ENCODE data around the gene LMAN1L.

Gene LMAN1L

GRCh38 chr15:74812533-74812932 is at the start of gene LMAN1L:
Gene LMAN1L (plus strand): TSS chr15:74812835. CDS start chr15:74812855, 20 bp downstream.
- H3K27ac ChIP-seq, result no peak within 1 kb of the TSS
- no peaks in the 10 kb centered on the region for H3K27me3 ChIP-seq (ENCODE audit: insufficient read depth, low read depth, severe bottlenecking)
- DNase-seq, result no peak
- no peak within 1 kb of the TSS for H3K4me3 ChIP-seq (ENCODE audit: low read depth, low read length)
- no peak for TF ChIP-seq CTCF (IDR thresholded peaks at IDR 0.05; ENCODE audit: low read depth, low read length)
- H3K9me3 ChIP-seq (ENCODE audit: severe bottlenecking), result no peaks in the 10 kb centered on the region
- H3K36me3 ChIP-seq, result no peaks in the 10 kb centered on the region

- Histone ChIP-seq H3K36me3 (no peaks in the 10 kb centered on the region), H3K27ac (no peak overlapping the region), H3K27me3 (ENCODE audit: insufficient read depth, low read depth, severe bottlenecking) (no peaks in the 10 kb centered on the region), H3K4me3 (ENCODE audit: low read depth, low read length) (no peak overlapping the region), H3K9me3 (ENCODE audit: severe bottlenecking) (no peaks in the 10 kb centered on the region)
- DNase-seq, result no peak
- no peak for TF ChIP-seq CTCF (IDR thresholded peaks at IDR 0.05; ENCODE audit: low read depth, low read length)
These were observed 49.2 kb upstream of the LMAN1L start for GRCh38 chr15:74763416-74763815.

DNA sequence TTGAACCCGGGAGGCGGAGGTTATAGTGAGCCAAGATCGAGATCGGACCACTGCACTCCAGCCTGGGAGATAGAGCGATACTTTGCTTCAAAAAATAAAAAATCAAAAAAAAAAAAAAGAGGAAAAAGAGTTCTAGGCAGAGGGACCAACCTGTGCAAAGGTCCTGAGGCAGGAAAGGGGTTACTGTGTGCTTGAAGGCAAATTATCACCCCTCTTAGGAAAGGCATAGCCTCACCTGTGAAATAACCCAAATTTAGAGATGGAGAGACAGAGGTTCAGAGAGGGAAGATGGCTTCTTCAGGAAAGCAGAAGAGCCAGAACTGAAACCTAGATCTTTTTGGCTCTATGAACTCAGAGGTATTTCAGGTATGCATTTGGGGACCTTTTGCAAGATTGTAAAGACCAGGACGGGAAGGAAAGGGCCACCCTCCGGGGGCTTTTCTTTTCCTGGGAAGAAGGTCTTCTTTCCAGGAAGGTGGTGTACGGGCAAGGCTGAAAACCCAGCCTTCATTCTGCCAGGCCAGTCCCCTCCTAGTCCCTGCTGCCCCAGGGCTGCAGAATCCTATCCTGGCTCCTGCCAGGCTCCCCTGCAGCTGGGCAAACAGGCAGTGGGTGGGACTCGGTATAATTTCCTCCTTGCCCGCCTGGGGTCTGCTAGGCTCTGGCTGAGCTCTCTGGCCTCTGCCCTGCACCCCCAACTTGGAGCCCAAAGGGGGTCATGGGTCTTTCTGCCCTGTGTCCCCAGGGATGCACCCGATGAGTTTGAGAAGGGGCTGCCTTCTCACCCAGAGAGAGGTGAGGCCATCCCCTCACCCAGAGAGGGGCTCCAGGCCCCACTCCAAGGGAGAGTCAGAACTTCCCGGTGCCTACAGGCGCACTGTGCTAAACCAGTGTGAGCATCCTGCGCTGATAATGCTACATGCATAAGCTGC is 45.2 kb upstream of the LMAN1L start:
- H3K9me3 ChIP-seq (ENCODE audit: severe bottlenecking), result no peaks in the 10 kb centered on the region
- TF ChIP-seq CTCF (IDR thresholded peaks at IDR 0.05; ENCODE audit: low read depth, low read length), result no peak
- no peaks in the 10 kb centered on the region for H3K36me3 ChIP-seq
- no peak overlapping the region for H3K27ac ChIP-seq
- H3K27me3 ChIP-seq (ENCODE audit: insufficient read depth, low read depth, severe bottlenecking), result no peaks in the 10 kb centered on the region
- H3K4me3 ChIP-seq (ENCODE audit: low read depth, low read length), result no peak overlapping the region
- DNase-seq, result no peak

DNA sequence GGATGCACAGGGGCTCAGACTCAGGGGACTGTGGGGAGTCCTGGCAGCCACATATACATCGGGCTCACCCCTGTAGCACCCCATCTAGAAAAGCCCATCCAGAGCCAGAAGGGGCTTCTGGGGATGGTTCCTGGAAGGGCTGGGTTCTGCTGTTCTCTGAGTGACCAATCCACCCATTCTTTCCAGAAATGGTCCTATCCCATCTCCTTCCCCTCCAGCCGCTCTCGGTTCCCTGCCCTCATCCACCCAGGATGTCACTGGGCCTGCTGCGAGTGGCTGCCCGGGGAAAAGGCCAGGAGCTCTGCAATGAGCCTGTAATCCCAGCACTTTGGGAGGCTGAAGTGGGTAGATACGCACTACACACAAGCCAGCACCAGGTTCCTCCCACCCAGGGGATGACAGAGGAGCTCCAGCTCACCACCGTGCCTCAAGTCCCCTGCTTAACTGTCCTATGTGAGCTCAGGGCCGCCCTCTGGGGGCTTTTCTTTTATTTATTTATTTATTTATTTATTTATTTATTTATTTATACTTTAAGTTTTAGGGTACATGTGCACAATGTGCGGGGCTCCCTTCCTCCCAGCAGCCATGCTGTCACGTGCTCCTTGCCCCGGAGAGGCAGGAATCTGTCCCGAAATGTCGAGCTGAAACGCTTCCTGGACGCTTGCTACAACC is 44.4 kb upstream of the LMAN1L start:
- Histone ChIP-seq H3K36me3 (no peaks in the 10 kb centered on the region), H3K4me3 (ENCODE audit: low read depth, low read length) (peak overlapping the region; percentile 19), H3K9me3 (ENCODE audit: severe bottlenecking) (no peaks in the 10 kb centered on the region), H3K27me3 (ENCODE audit: insufficient read depth, low read depth, severe bottlenecking) (no peaks in the 10 kb centered on the region), H3K27ac (no peak overlapping the region)
- DNase-seq, result no peak
- no peak for TF ChIP-seq CTCF (IDR thresholded peaks at IDR 0.05; ENCODE audit: low read depth, low read length)

DNA sequence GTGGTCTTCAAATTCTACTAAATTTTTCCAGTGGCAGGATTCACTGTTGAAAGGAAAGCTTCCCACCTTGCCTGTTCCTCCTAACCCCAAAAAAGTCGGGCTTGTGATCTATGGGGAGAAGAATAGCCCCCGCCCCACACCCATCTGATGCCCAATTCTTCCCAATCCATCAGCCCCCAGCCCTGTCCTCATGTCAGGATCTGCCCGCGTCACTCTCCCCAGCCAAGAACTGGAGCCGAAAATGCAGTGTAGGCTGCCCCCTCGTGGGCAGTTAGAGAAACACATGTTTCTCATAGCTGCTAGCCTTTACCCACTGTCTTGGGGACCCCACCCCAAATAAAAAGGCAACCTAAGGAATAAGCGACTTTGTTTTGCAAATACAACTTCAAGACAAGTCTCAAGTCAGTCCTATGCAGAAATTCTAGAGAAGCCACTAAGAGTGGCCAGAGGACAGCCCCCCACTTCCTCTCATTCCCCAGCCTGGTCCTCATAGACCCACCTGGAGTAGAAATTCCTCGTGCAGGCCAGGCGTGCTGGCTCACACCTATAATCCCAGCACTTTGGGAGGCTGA is 43.8 kb upstream of the LMAN1L start:
- peak; percentile 77 for TF ChIP-seq CTCF (IDR thresholded peaks at IDR 0.05; ENCODE audit: low read depth, low read length)
- Histone ChIP-seq H3K27ac (no peak overlapping the region), H3K4me3 (ENCODE audit: low read depth, low read length) (peak overlapping the region; percentile 19), H3K36me3 (no peaks in the 10 kb centered on the region), H3K9me3 (ENCODE audit: severe bottlenecking) (no peaks in the 10 kb centered on the region), H3K27me3 (ENCODE audit: insufficient read depth, low read depth, severe bottlenecking) (no peaks in the 10 kb centered on the region)
- peak; percentile 71 for DNase-seq
